SK-N-SH treated with all-trans-retinoic acid at 6 μM for 48 hours (cell line): ENCODE data around the gene S1PR4.

Experiments used
- ATAC-seq: fragments of 200-7000 bp; cut with Tn5 transposase; 3 replicates; pipeline ENCODE4 v1.9.1; 2020; ENCODE audit warnings: mild to moderate bottlenecking, moderate library complexity
- ARNTL ChIP-seq: fragments of 450-650 bp; formaldehyde crosslinking; IDR thresholded peaks from 2 replicates; pipeline ENCODE4 v1.5.0; 2020; ENCODE audit warnings: low read depth, mild to moderate bottlenecking, moderate library complexity, borderline replicate concordance
- BACH2 ChIP-seq: fragments of 250-450 bp; sonication (Bioruptor Pico); IDR thresholded peaks from 2 replicates; pipeline ENCODE4 v1.9.0; 2021; ENCODE audit warnings: mild to moderate bottlenecking, borderline replicate concordance
- CREB5 ChIP-seq: fragments of 250-450 bp; sonication (Bioruptor Pico); IDR thresholded peaks from 2 replicates; pipeline ENCODE4 v1.5.1; 2020; ENCODE audit warnings: low read depth, mild to moderate bottlenecking, moderate library complexity
- CSDC2 ChIP-seq: fragments of 250-450 bp; sonication (Bioruptor Pico); IDR thresholded peaks from 2 replicates; pipeline ENCODE4 v1.5.0; 2020; ENCODE audit warnings: mild to moderate bottlenecking, moderate library complexity
- CSRNP3 ChIP-seq: fragments of 250-450 bp; sonication (Bioruptor Pico); IDR thresholded peaks from 2 replicates; pipeline ENCODE4 v1.5.1; 2021; ENCODE audit warnings: mild to moderate bottlenecking, moderate library complexity
- ESRRG ChIP-seq: fragments of 250-450 bp; sonication (Bioruptor Pico); IDR thresholded peaks from 2 replicates; pipeline ENCODE4 v1.6.1; 2021; ENCODE audit warnings: mild to moderate bottlenecking
- GLIS3 ChIP-seq: fragments of 250-450 bp; sonication (Bioruptor Pico); IDR thresholded peaks from 2 replicates; pipeline ENCODE4 v1.5.0; 2020; ENCODE audit warnings: mild to moderate bottlenecking, moderate library complexity
- ISL1 ChIP-seq: fragments of 250-450 bp; sonication (Bioruptor Pico); IDR thresholded peaks from 2 replicates; pipeline ENCODE4 v2.1.2; 2022; ENCODE audit warnings: mild to moderate bottlenecking, moderate library complexity
- OSR1 ChIP-seq: fragments of 250-450 bp; sonication (Bioruptor Pico); IDR thresholded peaks from 2 replicates; pipeline ENCODE4 v1.8.0; 2022; ENCODE audit warnings: moderate library complexity, mild to moderate bottlenecking, inconsistent platforms
- PATZ1 ChIP-seq: fragments of 250-450 bp; sonication (Bioruptor Pico); IDR thresholded peaks from 2 replicates; pipeline ENCODE4 v1.8.0; 2020; ENCODE audit warnings: mild to moderate bottlenecking, moderate library complexity, borderline replicate concordance
- POU6F1 ChIP-seq: fragments of 250-450 bp; sonication (Bioruptor Pico); IDR thresholded peaks from 2 replicates; pipeline ENCODE4 v1.8.0; 2021; ENCODE audit warnings: low read depth, mild to moderate bottlenecking, moderate library complexity, borderline replicate concordance
- PPARA ChIP-seq: fragments of 250-450 bp; sonication (Bioruptor Pico); IDR thresholded peaks from 2 replicates; pipeline ENCODE4 v1.5.0; 2020; ENCODE audit warnings: mild to moderate bottlenecking, borderline replicate concordance
- SNAI2 ChIP-seq: fragments of 250-450 bp; sonication (Bioruptor Pico); IDR thresholded peaks from 2 replicates; pipeline ENCODE4 v1.5.0; 2020; ENCODE audit warnings: mild to moderate bottlenecking, moderate library complexity
- TCF4 ChIP-seq: fragments of 250-450 bp; sonication (Bioruptor Pico); IDR thresholded peaks from 2 replicates; pipeline ENCODE4 v1.8.0; 2021; ENCODE audit warnings: mild to moderate bottlenecking, moderate library complexity, borderline replicate concordance
- TOX ChIP-seq: fragments of 250-450 bp; sonication (Bioruptor Pico); IDR thresholded peaks from 2 replicates; pipeline ENCODE4 v1.8.0; 2021; ENCODE audit warnings: mild to moderate bottlenecking, moderate library complexity, borderline replicate concordance
- ZC3H10 ChIP-seq: fragments of 250-450 bp; sonication (Bioruptor Pico); IDR thresholded peaks from 2 replicates; pipeline ENCODE4 v1.5.1; 2021; ENCODE audit warnings: mild to moderate bottlenecking, moderate library complexity
- ZFP3 ChIP-seq: fragments of 250-450 bp; sonication (Bioruptor Pico); IDR thresholded peaks from 2 replicates; pipeline ENCODE4 v1.5.0; 2020; ENCODE audit warnings: mild to moderate bottlenecking, moderate library complexity
- ZFP30 ChIP-seq: fragments of 450-650 bp; formaldehyde crosslinking; IDR thresholded peaks from 2 replicates; pipeline ENCODE4 v1.5.0; 2022; ENCODE audit warnings: mild to moderate bottlenecking, moderate library complexity
- ZNF565 ChIP-seq: fragments of 450-650 bp; formaldehyde crosslinking; conservative IDR thresholded peaks from 2 replicates; pipeline ENCODE4 v1.5.0; 2020; ENCODE audit warnings: low read depth, mild to moderate bottlenecking, moderate library complexity
- ZNF70 ChIP-seq: fragments of 450-650 bp; formaldehyde crosslinking; IDR thresholded peaks from 2 replicates; pipeline ENCODE4 v1.5.0; 2020; ENCODE audit warnings: mild to moderate bottlenecking, moderate library complexity
- ZNF8 ChIP-seq: fragments of 450-650 bp; formaldehyde crosslinking; IDR thresholded peaks from 2 replicates; pipeline ENCODE4 v1.5.0; 2020; ENCODE audit warnings: mild to moderate bottlenecking, moderate library complexity

The S1PR4 gene

GRCh38 chr19:3138268-3138667 is 40.3 kb upstream of the S1PR4 start:
- TF ChIP-seq CREB5 (CRISPR knock-in tag) (no peak), ARNTL (no peak), GLIS3 (CRISPR knock-in tag) (no peak), OSR1 (CRISPR knock-in tag) (no peak), ZNF565 (CRISPR knock-in tag) (no peak), SNAI2 (no peak), ZFP3 (CRISPR knock-in tag) (no peak), POU6F1 (CRISPR knock-in tag) (no peak), CSRNP3 (CRISPR knock-in tag) (no peak), PPARA (CRISPR knock-in tag) (no peak), ZNF70 (no peak)

GRCh38 chr19:3140667-3141038 is 37.9 kb upstream of the S1PR4 start:
- no peak for ATAC-seq
- TF ChIP-seq OSR1 (CRISPR knock-in tag): no peak
- TF ChIP-seq CREB5 (CRISPR knock-in tag): no peak
- TF ChIP-seq, all 23 proteins: peak for 0

More at GRCh38 chr19:3138268-3138667, 40.3 kb upstream of the S1PR4 start:
- ATAC-seq: no peak

GRCh38 chr19:3142292-3142670 is 36.3 kb upstream of the S1PR4 start:
- peak; percentile 78 for ATAC-seq
- TF ChIP-seq ZC3H10 (CRISPR knock-in tag) (no peak), ZNF8 (CRISPR knock-in tag) (no peak), PATZ1 (CRISPR knock-in tag) (no peak), ARNTL (no peak), ZNF70 (no peak), TOX (CRISPR knock-in tag) (no peak), ESRRG (CRISPR knock-in tag) (no peak), ZFP30 (no peak), SNAI2 (no peak), PPARA (CRISPR knock-in tag) (no peak), CSRNP3 (CRISPR knock-in tag) (no peak), POU6F1 (CRISPR knock-in tag) (no peak), ISL1 (CRISPR knock-in tag) (no peak), GLIS3 (CRISPR knock-in tag) (no peak), CSDC2 (CRISPR knock-in tag) (no peak), OSR1 (CRISPR knock-in tag) (no peak), BACH2 (CRISPR knock-in tag) (no peak), TCF4 (CRISPR knock-in tag) (no peak)
- TF ChIP-seq, all 23 proteins: peak for 0
